ENCODE results near the gene PARG.
"Not testable (repeated sequence)": the region's sequence is repeated elsewhere in the genome, so short reads cannot be mapped to it uniquely, and the experiment has no call there.

DNA sequence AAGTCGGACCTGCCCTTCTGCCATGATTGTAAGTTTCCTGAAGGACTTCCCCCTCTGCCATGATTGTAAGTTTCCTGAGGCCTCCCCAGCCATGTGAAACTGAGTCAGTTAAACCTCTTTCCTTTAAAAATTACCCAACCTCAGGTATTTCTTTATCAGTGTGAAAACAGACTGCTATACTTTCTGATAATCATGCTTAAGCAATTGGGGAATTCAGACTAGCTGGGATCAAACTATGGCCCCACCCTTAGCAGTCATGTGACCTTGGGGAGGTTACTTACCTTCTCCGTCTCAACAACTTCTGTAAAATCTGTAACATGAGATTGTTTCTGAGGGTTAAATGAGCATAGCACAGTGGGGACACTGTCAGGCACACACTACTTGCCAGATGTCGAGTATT, 45.4 kb upstream of the PARG start:
- TF ChIP-seq, protein P1, sequence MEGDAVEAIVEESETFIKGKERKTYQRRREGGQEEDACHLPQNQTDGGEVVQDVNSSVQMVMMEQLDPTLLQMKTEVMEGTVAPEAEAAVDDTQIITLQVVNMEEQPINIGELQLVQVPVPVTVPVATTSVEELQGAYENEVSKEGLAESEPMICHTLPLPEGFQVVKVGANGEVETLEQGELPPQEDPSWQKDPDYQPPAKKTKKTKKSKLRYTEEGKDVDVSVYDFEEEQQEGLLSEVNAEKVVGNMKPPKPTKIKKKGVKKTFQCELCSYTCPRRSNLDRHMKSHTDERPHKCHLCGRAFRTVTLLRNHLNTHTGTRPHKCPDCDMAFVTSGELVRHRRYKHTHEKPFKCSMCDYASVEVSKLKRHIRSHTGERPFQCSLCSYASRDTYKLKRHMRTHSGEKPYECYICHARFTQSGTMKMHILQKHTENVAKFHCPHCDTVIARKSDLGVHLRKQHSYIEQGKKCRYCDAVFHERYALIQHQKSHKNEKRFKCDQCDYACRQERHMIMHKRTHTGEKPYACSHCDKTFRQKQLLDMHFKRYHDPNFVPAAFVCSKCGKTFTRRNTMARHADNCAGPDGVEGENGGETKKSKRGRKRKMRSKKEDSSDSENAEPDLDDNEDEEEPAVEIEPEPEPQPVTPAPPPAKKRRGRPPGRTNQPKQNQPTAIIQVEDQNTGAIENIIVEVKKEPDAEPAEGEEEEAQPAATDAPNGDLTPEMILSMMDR (IDR thresholded peaks at IDR 0.05; ENCODE audit: low read depth, low read length) = not testable (repeated sequence)
- TF ChIP-seq POLR2A (IDR thresholded peaks at IDR 0.05; ENCODE audit: extremely low read depth, insufficient read length) = not testable (repeated sequence)
